NCI-H128 (cell line): ENCODE results near the gene GLRX2.

Experiments used
- DNase-seq: peaks from one replicate; lab custom pipeline; 2025; ENCODE audit not compliant: unreplicated experiment; lab: John Stamatoyannopoulos, UW

Gene GLRX2

DNA sequence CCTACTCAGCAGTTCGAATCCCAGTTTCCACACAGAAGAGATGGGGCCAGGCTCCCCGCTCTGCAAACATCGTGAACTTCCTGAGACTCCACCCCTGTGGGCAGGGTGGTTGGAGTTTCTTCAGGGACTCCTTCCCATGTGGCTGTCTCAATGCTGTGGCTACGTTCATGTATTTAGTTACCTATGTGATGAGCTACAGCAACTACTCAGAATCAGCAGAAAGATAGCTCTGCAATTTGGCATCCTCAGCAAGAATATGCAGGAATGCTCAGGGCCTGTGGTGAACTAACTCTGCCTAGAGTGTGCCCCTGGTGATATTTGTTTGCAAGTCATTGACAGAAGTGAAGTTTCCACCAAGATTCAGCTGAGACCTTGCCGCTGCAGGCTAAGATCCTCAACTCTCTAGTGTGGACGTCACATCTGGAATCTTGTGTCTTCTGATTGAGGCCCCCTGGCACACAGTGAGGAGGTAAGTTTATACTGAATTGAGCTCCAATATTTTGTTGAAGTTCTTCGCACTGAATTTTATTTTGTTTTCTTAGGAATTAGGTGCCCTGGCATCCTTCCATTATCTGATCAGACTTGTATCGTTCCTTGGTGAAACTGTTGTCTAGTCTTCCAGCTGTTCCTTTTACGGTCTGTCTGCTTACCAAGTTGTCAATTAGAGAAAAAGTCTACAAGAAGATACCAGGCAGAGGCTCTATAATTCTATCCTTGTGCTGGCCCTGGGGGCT, 8.2 kb upstream of the GLRX2 start:
- DNase-seq: no peak

DNA sequence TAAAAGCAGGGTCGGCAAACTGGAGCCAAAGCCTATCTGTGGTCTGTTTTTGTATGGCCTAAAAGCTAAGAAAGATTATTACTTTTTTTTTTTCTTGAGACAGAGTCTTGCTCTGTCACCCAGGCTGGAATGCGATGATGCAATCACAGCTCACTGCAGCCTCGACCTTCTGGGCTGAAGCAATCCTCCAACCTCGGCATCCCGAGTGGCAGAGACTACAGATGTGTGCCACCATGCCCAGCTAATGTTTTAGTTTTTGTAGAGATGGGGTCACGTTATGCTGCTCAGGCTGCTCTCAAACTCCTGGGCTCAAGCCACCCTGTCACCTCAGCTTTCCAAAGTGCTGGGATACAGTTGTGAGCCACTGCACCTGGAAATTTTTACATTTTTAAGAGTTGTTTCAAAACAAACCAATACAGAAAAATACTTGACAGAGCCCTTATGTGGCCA, 6.5 kb upstream of the GLRX2 start:
- DNase-seq: no peak

DNA sequence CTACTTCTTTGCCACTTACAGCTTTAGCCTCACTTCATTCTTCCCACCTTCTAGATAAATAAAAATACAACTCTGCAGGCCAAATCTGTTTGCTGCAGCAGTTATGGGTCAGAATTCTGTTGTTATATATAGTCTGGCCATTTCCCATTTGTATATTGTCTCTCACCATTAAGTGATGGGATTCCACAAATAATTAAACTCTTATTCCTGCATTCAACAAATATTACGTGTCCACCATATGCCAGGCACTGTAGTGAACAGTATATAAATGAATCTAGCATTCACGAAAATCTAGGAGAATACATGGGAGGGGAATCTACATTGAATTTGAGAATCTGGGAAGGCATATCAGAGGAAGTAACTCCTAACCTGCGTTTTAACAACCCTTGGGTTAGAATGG, 5.7 kb upstream of the GLRX2 start:
- no peak for DNase-seq

- no peak for DNase-seq
Measured at GRCh38 chr1:193110246-193110645, 5.0 kb upstream of the GLRX2 start.

GRCh38 chr1:193109619-193110018, 4.4 kb upstream of the GLRX2 start:
- no peak for DNase-seq

DNA sequence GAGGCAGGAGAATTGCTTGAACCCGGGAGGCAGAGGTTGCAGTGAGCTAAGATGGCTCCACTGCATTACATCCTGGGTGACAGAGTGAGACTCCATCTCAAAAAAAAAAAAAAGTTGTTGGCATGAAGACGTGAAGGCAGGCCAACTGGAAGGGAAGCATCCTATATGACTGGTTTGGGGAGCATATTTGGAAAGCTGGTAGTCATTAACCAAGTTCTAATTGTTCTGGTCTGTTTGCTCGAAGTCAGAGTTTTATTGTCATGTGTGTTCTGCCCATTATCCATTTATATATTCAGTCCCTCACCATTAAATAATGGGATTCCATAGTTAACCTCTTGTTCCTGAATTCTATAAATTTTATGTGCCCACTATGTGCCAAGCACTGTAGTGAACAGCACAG, 3.3 kb upstream of the GLRX2 start:
- DNase-seq: no peak

DNA sequence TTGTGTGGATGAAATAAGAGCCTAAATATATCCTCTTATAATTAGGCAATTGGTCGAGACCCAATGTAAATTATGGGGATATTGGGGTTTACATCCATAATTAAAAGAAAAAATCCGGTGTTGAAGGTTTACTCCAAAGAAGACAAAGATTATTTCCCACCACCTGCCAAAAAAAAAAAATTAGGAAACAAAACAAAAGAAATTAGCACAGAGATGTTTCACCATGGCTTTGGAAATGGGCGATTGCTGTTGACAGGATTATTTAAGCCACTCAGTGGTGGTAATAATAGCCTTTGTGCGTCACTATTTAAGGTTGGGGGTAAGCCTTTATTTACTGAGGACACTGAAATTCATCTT, 585 bp upstream of the GLRX2 start:
- DNase-seq: no peak

GRCh38 chr1:193104502-193104906, 710 bp downstream of the GLRX2 start:
- DNase-seq: no peak

DNA sequence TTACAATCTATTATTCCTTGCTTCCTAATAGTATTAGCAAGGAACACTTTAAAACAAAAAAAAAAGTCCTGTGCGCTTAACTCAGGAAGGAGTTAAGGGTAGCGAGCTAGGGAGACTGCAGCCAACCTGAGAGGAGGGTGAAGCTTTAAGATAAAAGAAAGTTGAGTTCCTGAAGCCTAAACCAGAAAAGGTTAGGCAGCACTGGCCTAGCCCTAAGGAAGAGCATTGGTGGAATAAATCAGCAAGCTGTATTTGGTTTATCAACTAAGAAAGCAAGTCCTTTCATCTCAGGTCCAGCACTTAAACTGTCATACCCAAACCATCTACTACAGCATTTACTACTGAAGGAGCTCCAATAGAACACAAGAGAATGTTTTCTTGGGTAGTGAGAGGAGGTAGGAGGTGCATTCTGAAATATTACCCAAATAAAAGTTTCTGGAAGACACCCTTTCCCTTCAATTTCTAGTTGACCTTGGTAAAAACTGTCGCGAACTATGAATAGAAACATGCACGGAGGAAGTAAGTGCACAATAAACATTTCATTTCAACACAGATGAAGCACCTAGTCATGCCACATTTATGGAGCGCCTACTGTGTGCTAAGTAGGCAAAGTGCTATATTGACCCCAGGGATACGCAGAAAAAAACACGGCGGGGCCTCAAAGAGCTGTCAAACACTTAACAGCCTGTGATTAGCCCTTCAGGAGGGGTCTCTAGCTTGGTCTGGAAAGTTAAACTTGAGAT, 1.3 kb downstream of the GLRX2 start:
- no peak for DNase-seq

GRCh38 chr1:193102662-193103061, 2.6 kb downstream of the GLRX2 start:
- no peak for DNase-seq

- no peak for DNase-seq
Measured at GRCh38 chr1:193094112-193094511, 11.1 kb downstream of the GLRX2 start.

DNA sequence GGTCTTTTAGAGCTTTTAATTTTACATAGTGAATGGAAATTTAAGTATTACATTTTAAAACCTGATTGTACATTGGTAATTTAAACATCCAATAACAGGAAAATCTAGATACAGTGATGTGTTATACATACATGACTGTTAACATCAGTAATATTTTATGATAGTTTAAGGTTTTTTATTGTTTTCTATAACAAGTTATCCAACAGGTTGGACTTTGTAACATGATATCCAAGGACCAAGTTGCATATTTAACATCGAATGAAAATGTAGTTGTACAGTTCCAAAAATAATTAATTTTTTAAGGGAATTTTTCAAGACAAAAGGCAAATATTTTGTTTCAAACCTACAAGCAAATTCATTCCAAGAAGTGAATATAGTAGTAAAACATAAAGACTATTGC, 14.3 kb downstream of the GLRX2 start:
- DNase-seq: no peak

DNA sequence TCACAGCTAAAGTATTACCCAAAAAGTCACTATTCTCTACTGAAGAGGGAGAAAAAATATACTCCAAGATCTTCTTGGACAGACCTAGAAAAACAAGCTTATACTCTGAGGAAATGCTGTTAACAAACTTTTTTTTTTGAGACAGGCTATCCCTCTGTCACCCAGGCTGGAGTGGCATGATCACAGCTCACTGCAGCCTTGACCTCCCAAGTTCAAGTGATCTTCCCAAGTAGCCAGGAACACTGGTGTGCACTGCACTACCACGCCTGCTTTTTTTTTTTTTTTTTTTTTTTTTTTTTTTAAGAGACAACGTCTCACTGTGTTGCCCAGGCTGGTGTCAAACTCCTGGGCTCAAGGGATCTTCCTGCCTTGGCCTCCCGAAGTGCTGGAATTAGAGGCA, 17.3 kb downstream of the GLRX2 start:
- DNase-seq: no peak

GRCh38 chr1:193086342-193086741, 18.9 kb downstream of the GLRX2 start:
- no peak for DNase-seq

GRCh38 chr1:193085263-193085662, 20.0 kb downstream of the GLRX2 start:
- no peak for DNase-seq

DNA sequence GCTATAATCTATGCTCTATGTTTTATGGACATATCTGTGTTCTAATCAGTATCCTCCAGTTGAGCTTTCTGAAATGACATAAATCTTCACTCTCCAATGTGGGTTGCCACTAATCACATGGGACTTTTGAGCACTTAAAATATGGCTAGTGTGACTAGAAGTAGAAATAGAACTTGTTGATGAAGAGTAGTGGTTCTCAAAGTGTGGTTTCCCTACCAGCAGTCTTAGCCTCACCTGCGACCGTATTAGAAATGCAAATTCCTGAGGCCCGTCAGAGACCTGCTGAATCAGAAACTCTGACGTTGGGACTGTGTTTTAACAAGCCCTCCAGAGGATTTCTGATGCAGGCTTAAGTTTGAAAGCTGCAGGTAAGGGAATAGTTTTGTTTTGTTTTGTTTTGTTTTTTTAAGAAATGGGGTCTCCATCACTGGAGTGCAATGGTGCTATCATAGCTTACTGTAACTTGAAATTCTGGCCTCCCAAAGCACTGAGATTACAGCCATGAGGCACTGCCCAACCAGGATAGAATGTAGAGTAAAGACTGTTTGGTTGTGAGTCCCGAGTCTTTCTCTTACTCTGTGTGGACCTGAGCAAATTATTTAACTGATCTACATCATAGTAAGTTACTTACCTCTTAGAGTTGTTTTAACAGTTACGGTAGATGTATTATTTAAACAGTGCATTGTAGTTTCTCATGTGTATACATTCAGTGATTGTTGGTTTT, 21.7 kb downstream of the GLRX2 start:
- DNase-seq: no peak

- DNase-seq: no peak
Measured at GRCh38 chr1:193079187-193079586, 26.0 kb downstream of the GLRX2 start.

DNA sequence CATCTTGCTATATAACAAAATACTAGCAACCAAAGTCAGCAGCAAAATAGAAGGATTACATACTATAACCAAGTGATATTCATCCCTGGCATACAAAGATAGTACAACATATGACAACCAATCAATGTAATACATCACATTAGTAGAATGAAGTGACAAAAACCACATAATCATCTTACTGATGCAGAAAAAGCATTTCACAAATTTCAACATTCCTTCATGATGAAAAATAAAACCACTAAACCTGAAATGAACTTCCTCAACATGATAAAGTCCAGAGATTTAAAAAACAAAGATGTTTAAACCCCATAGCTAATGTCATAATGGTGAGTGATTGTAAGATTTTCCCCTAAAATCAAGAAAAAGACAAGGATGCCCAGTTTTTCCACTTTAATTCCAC, 27.2 kb downstream of the GLRX2 start:
- DNase-seq: no peak

DNA sequence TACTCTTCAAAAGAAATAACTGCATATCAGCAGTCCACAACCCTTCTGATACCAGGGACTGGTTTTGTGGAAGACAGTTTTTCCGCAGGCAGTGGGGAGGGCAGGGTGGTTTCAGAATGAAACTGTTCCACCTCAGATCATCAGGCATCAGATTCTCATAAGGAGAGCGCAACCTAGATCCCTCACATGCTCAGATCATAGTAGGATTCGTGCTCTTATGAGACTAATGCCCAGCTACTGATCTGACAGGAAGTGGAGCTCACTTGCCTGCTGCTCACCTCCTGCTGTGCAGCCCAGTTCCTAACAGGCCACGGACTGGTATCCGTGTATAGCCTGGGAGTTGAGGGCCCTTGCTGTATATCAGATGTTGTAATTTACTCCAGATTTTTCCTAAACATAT, 34.3 kb downstream of the GLRX2 start:
- no peak for DNase-seq

DNA sequence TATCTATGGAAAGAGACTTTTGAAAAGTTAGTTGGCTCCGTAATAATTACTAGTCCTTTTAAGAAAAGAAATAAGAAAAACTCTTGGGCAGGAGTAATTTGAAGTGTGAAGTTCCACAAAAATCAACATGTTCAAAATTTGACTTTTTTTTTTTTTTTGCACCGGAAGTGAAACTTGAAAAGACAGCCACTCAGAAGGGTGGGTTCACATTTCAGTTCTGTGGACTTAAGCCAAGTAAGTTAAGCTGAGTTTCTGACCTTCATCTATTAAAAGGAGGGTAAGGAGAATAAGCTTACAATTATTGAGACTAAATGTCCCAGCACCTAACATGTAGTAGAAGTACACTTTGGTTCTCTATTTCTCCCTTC, 34.8 kb downstream of the GLRX2 start:
- no peak for DNase-seq

DNA sequence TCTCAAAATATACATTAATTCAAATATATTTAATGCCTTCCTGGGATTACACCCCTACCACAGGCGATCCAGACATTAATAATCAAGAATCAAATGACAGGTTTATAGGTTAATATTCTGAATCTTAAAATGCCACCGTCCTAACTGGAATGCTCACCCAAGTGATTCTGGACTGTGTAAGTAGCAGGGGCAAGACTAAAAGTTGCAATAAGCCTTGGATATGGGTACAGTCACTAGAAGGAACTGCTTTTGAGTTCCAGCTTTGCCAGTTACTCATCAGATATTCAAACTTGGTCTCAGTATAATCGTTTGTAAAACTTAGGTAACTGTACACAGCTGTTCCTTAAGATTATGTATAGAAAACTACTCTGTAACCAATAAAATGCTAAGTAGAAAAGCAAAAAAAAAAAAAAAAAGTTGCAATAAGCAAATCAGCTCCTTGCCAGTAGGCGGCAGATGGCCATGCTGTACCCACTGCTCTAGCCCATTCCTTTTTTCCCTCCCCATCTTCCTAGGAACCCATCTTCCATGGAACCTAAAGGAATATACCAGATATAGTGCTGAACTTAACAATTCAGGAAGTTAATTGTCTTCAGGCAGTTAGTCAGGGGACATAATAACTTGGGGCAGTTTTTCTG, 35.3 kb downstream of the GLRX2 start:
- DNase-seq: no peak

- DNase-seq: no peak
Measured at GRCh38 chr1:193068013-193068412, 37.2 kb downstream of the GLRX2 start.
